ENCODE data around the gene CATSPERZ. TPM values are rescaled to one million over a fixed set of nuclear protein-coding genes. Genes with fewer than 3 reads are reported as not detected.

CATSPERZ gene
- total RNA-seq, 1 donor from 2014 or later, result not detected

GRCh38 chr11:64333556-64333955 is 33.4 kb downstream of the CATSPERZ start:
- intact Hi-C loops (cut with micrococcal nuclease), result no loop called here
- no peak overlapping the region for H3K4me3 Mint-ChIP-seq
- H3K4me1 Mint-ChIP-seq, result peaks cover 46% of the 10 kb centered on the region
- no peak for DNase-seq
- ChIA-PET CTCF (interaction anchor here (2.2 to 3.3 kb wide), 3 partner anchors 16 to 29 kb away, joined by 13 to 14 read pairs (median 14); partner anchors contain the start of genes ESRRA, PRDX5 and TRMT112), POLR2A (interaction anchor here (0.6 to 2.9 kb wide), 4 partner anchors 9 to 1715 kb away, joined by 3 to 11 read pairs (median 6); no protein-coding TSS in a partner anchor)
- no peaks in the 10 kb centered on the region for H3K27me3 Mint-ChIP-seq
- no peak for TF ChIP-seq CTCF (IDR thresholded peaks at IDR 0.05)
- ATAC-seq (ENCODE audit: low read depth), result no peak
- H3K36me3 Mint-ChIP-seq (ENCODE audit: low read depth), result peaks cover 11% of the 10 kb centered on the region
- no peaks in the 10 kb centered on the region for H3K9me3 Mint-ChIP-seq
- H3K27ac Mint-ChIP-seq, result no peak overlapping the region

DNA sequence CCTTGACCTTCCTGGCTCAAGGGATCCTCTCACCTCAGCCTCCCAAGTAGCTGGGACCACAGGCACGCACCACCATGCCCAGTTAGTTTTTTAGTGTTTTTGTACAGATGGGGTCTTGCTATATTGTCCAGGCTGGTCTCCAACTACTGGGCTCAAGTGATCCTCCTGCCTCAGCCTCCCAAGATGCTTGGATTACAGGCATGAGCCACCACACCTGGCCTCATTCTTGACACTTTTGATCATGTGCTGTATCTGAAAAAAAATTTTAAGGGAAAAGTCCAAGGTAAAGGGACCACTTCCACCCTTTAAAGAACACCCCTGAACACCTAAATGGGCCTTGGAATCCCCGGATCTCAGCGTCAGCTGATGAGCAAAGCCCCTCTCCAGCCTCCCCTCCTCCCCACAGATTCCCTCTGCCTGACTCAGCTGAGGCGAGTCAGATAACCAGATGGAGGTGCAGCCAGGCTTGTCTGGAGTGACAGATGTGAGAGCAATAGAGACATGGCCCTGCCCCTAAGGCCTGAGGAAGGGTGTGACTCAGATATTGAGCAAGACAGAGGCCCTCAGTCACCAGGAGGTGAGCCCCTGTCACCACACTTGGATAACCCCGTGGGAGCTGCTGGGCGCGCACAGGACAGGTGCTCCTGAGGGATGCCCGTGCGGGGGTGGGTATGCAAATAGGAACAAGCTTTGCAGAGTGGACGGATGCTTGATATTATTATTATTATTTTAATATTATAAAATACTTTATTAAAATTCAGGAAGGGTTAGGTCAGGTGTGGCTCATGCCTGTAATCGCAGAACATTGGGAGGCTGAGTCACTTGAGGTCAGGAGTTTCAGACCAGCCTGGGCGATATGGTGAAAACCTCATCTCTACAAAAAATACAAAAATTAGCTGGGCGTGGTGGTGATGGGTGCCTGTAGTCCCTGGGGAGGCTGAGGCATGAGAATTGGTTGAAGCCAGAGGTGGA is 34.9 kb downstream of the CATSPERZ start:
- ChIA-PET CTCF (interaction anchor here (0.9 to 2.2 kb wide), 5 partner anchors 18 to 114 kb away, joined by 5 to 15 read pairs (median 6); partner anchors contain the start of genes PRDX5 and TRMT112), POLR2A (interaction anchor here (0.6 to 2.9 kb wide), 17 partner anchors 9 to 1496 kb away, joined by 3 to 59 read pairs (median 3); partner anchors contain the start of genes BAD, ESRRA, FKBP2 and PPP1R14B)
- Mint-ChIP-seq H3K27me3 (no peaks in the 10 kb centered on the region), H3K27ac (peak overlapping the region; percentile 92), H3K9me3 (no peaks in the 10 kb centered on the region), H3K4me1 (peaks cover 59% of the 10 kb centered on the region), H3K36me3 (ENCODE audit: low read depth) (peaks cover 13% of the 10 kb centered on the region), H3K4me3 (peak overlapping the region; percentile 75)
- intact Hi-C loops (cut with micrococcal nuclease), result loop anchor here (1.0 to 2.0 kb wide), 3 partner anchors 17 to 30 kb away; partner anchors contain the start of genes ESRRA, PRDX5 and RPS6KA4
- ATAC-seq (ENCODE audit: low read depth), result peak; percentile 79
- no peak for TF ChIP-seq CTCF (IDR thresholded peaks at IDR 0.05)
- peak; percentile 61 for DNase-seq

GRCh38 chr11:64337538-64338249 is 37.5 kb downstream of the CATSPERZ start:
- H3K36me3 Mint-ChIP-seq (ENCODE audit: low read depth), result peaks cover 24% of the 10 kb centered on the region
- intact Hi-C loops (cut with micrococcal nuclease), result no loop called here
- ATAC-seq (ENCODE audit: low read depth) (no peak), DNase-seq (no peak)
- no peaks in the 10 kb centered on the region for H3K9me3 Mint-ChIP-seq
- ChIA-PET CTCF (interaction anchor here (9.2 kb wide), 1 partner anchor 21 kb away, joined by 69 read pairs; the partner anchor contains the start of genes PRDX5 and TRMT112), POLR2A (interaction anchor here (0.6 to 5.3 kb wide), 3 partner anchors 20 to 513 kb away, joined by 4 to 94 read pairs (median 4); partner anchors contain the start of genes PRDX5 and TRMT112)
- no peaks in the 10 kb centered on the region for H3K27me3 Mint-ChIP-seq
- peaks cover 74% of the 10 kb centered on the region for H3K4me1 Mint-ChIP-seq
- no peak for TF ChIP-seq CTCF (IDR thresholded peaks at IDR 0.05)
- H3K4me3 Mint-ChIP-seq, result no peak overlapping the region
- peak overlapping the region; percentile 41 for H3K27ac Mint-ChIP-seq

- Mint-ChIP-seq H3K27ac (peak overlapping the region; percentile 94), H3K36me3 (ENCODE audit: low read depth) (peaks cover 28% of the 10 kb centered on the region), H3K27me3 (no peaks in the 10 kb centered on the region), H3K4me3 (peak overlapping the region; percentile 90), H3K4me1 (peaks cover 71% of the 10 kb centered on the region), H3K9me3 (no peaks in the 10 kb centered on the region)
- no peak for TF ChIP-seq CTCF (IDR thresholded peaks at IDR 0.05)
- ATAC-seq (ENCODE audit: low read depth), result no peak
- DNase-seq, result no peak
- ChIA-PET CTCF (interaction anchor here (9.2 kb wide), 1 partner anchor 22 kb away, joined by 69 read pairs; the partner anchor contains the start of genes PRDX5 and TRMT112), POLR2A (interaction anchor here (0.6 to 5.3 kb wide), 2 partner anchors 21 to 512 kb away, joined by 4 to 94 read pairs; partner anchors contain the start of genes PRDX5 and TRMT112)
- intact Hi-C loops (cut with micrococcal nuclease), result no loop called here
These were observed 38.6 kb downstream of the CATSPERZ start for GRCh38 chr11:64338716-64339115.

All from activated B cell treated with CpG ODN at 0.5 μM for 24 hours (primary cell).